Measurements from ENCODE around the gene TRAFD1. TPM values are rescaled to one million over a fixed set of nuclear protein-coding genes. Genes with fewer than 3 reads are reported as not detected.

The TRAFD1 gene
- total RNA-seq, 1 experiment from 2014 or later, result 25.5 TPM

DNA sequence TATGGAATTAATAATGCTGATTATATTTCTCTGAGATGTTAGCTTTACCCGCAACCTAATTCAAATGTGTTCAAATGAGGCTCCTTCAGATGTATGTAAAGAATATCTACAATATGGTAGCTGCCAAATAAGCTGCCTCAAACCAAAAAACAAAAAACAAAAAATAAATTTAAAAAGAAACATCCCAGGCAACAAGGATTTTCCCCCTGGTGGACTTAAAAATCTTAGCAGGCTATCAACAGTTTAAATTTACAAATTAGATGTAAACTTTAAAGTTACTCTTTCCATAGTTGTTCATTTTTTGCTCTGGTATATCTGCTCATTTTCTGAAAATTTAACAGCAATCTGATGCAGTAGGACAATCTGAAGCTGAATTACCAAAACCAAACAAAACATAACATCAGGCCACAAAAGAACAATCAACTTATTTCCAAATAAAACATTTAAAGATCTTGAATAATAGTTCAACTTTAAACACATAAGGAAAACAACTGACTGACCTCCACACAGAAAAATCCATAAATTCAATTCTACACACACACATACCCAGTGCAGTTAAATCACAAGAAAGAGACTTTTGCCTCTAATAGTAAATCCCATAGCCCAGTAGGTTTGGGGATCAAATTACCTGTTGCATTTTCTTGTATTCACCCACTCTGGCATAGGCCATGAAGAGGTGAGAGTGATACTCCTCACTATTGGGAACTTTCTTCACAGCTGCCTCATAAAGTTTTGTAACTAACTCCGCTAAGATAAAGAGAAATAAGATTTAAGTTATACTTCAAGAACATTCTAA, 38.1 kb upstream of the TRAFD1 start:
- H3K4me3 ChIP-seq (replicated peaks in 1 of 2; ENCODE audit: low read depth in 1 of 2, low read length in 2 of 2), result no peak overlapping the region
- ChIA-PET POLR2A (no interaction called here), RAD21 (ENCODE audit: low non-redundant PET in 1 of 2, low total read pairs in 2 of 2, uncharacterized antibody in 2 of 2, unreplicated experiment in 2 of 2) (no interaction called here), CTCF (interaction anchor here (0.7 to 1.1 kb wide), 2 partner anchors 11 to 300 kb away, joined by 3 to 6 read pairs; no protein-coding TSS in a partner anchor)
- H3K9me2 ChIP-seq (ENCODE audit: insufficient read depth), result no peaks in the 10 kb centered on the region
- H3K9me3 ChIP-seq (ENCODE audit: control insufficient read depth in 1 of 2, insufficient read depth in 1 of 2, low read depth in 1 of 2, low read length in 2 of 2), result no peaks in the 10 kb centered on the region
- H3K79me2 ChIP-seq (ENCODE audit: insufficient read depth, low read length), result peaks cover 98% of the 10 kb centered on the region
- peaks cover 12% of the 10 kb centered on the region; the same call in 1 of the 2 replicates for H4K20me1 ChIP-seq (ENCODE audit: insufficient read depth)
- peaks cover 39 to 46% of the 10 kb centered on the region in 2 experiments for H3K36me3 ChIP-seq (ENCODE audit: control insufficient read depth in 1 of 2, insufficient read depth in 2 of 2, low read length in 2 of 2)
- peak in 2 of 3 experiments; percentile 14 to 37; a peak in 2 of 6 replicates for TF ChIP-seq CTCF (IDR thresholded peaks at IDR 0.05 in 2 of 3, conservative IDR thresholded peaks at IDR 0.05 in 1 of 3; ENCODE audit: borderline replicate concordance in 1 of 3, insufficient read depth in 1 of 3, low read depth in 2 of 3, low read length in 2 of 3)
- no peak for TF ChIP-seq POLR2A (IDR thresholded peaks at IDR 0.05; ENCODE audit: borderline replicate concordance, extremely low read depth, insufficient read depth, insufficient read length)
- ATAC-seq (no peak), DNase-seq (ENCODE audit: low read depth, low spot score) (no peak)
- H3K9ac ChIP-seq (ENCODE audit: low read length), result no peak overlapping the region
- no peaks in the 10 kb centered on the region for H3K27me3 ChIP-seq (ENCODE audit: insufficient read depth, low read length)
- H3K4me2 ChIP-seq (ENCODE audit: low read length), result no peak overlapping the region
- H3K4me1 ChIP-seq (ENCODE audit: control insufficient read depth in 1 of 2, insufficient read depth in 2 of 2, low read length in 2 of 2), result no peaks in the 10 kb centered on the region
- BruUV-seq (replicated peaks), result TSS peak; percentile 14
- intact Hi-C loops (cut with micrococcal nuclease), result no loop called here
- no peak overlapping the region for H3K27ac ChIP-seq (ENCODE audit: low read depth, low read length)
- H2AFZ ChIP-seq (ENCODE audit: low read depth, low read length, poor library complexity, severe bottlenecking), result no peak overlapping the region

GRCh38 chr12:112087851-112088250, 37.5 kb upstream of the TRAFD1 start:
- no peaks in the 10 kb centered on the region for H3K9me3 ChIP-seq (ENCODE audit: control insufficient read depth in 1 of 2, insufficient read depth in 1 of 2, low read depth in 1 of 2, low read length in 2 of 2)
- DNase-seq (ENCODE audit: low read depth, low spot score) (no peak), ATAC-seq (no peak)
- intact Hi-C loops (cut with micrococcal nuclease), result no loop called here
- H4K20me1 ChIP-seq (ENCODE audit: insufficient read depth), result peaks cover 12% of the 10 kb centered on the region; the same call in 1 of the 2 replicates
- POLR2A ChIA-PET, result interaction anchor here (0.7 kb wide), 1 partner anchor 21 kb away, joined by 4 read pairs; no protein-coding TSS in a partner anchor
- H3K79me2 ChIP-seq (ENCODE audit: insufficient read depth, low read length), result peaks cover 98% of the 10 kb centered on the region
- BruUV-seq (replicated peaks), result no TSS peak
- H3K9me2 ChIP-seq (ENCODE audit: insufficient read depth), result no peaks in the 10 kb centered on the region
- TF ChIP-seq ATF3 (IDR thresholded peaks at IDR 0.05), result no peak
- no peak for TF ChIP-seq YY1 (IDR thresholded peaks at IDR 0.05; ENCODE audit: extremely low read depth, insufficient replicate concordance, low read depth, low read length)
- no peak for TF ChIP-seq ZBTB33 (IDR thresholded peaks at IDR 0.05; ENCODE audit: extremely low read depth, insufficient replicate concordance, low read length)
- TF ChIP-seq ZNF274 (IDR thresholded peaks at IDR 0.05; ENCODE audit: low read depth, low read length), result no peak
- TF ChIP-seq CEBPB (IDR thresholded peaks at IDR 0.05; ENCODE audit: low read depth), result no peak
- TF ChIP-seq TCF7L2 (IDR thresholded peaks at IDR 0.05; ENCODE audit: borderline replicate concordance, extremely low read depth, insufficient read depth, insufficient read length), result no peak
- TF ChIP-seq CBX3 (IDR thresholded peaks at IDR 0.05; ENCODE audit: low read depth), result no peak
- no peak overlapping the region for H3K27ac ChIP-seq (ENCODE audit: low read depth, low read length)
- H3K4me2 ChIP-seq (ENCODE audit: low read length), result no peak overlapping the region
- CTCF ChIA-PET, result no interaction called here
- no peak overlapping the region for H2AFZ ChIP-seq (ENCODE audit: low read depth, low read length, poor library complexity, severe bottlenecking)
- H3K27me3 ChIP-seq (ENCODE audit: insufficient read depth, low read length), result no peaks in the 10 kb centered on the region
- H3K4me3 ChIP-seq (replicated peaks in 1 of 2; ENCODE audit: low read depth in 1 of 2, low read length in 2 of 2), result no peak overlapping the region
- H3K4me1 ChIP-seq (ENCODE audit: control insufficient read depth in 1 of 2, insufficient read depth in 2 of 2, low read length in 2 of 2), result no peaks in the 10 kb centered on the region
- RAD21 ChIA-PET (ENCODE audit: low non-redundant PET in 1 of 2, low total read pairs in 2 of 2, uncharacterized antibody in 2 of 2, unreplicated experiment in 2 of 2), result no interaction called here
- H3K9ac ChIP-seq (ENCODE audit: low read length), result no peak overlapping the region
- H3K36me3 ChIP-seq (ENCODE audit: control insufficient read depth in 1 of 2, insufficient read depth in 2 of 2, low read length in 2 of 2), result peaks cover 39 to 46% of the 10 kb centered on the region in 2 experiments

Data from HCT116 (cell line).